Activated CD8-positive, alpha-beta memory T cell treated with anti-CD3 and anti-CD28 coated beads, Interleukin-2, amount 50 U/mL, for 24 hours (primary cell): ENCODE data around the gene PAX1.

ENCODE experiments used
- DNase-seq: peaks from one replicate; pipeline ENCODE4 v3.0.0-alpha.2; 2020; ENCODE audit errors: extremely low read depth

Gene PAX1

DNA sequence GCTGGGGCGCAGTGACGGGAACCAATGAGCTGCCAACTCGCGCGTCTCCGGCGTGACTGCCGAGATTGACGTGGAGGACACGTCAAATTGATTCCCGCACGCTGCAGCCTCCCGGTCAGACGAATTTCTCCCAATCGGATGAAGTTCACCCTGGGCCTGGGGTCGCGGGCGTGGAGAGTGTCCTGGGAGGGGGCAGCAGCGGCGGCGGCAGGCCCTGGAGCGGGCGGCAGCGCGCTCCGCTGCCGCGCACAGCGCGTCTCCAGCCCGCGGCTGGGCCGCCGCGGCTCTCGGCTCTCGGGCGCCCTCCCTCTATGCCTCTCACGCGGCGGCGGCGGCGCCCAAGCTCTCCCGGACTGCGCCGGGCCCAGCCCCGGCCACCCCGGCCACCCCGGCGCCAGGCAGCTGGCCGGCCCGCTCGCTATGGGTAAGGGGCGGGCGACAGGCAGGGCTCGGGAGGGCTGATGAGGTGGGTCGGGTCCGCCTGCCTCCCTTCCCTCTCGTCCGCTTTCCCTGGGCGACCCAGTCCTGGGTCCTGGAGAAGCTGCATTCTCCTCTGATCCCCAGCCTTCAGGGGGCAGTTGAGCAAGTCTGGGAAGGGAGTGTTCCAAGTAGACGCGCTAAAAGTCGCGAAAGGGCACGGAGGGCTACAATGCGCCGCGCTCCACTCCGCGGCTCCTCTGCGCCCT lies at the start of gene PAX1:
Gene PAX1 (plus strand): TSS at position 90 of the 686 bp plus-strand sequence. CDS start 49 bp downstream, at position 139.
- DNase-seq = no peak

DNA sequence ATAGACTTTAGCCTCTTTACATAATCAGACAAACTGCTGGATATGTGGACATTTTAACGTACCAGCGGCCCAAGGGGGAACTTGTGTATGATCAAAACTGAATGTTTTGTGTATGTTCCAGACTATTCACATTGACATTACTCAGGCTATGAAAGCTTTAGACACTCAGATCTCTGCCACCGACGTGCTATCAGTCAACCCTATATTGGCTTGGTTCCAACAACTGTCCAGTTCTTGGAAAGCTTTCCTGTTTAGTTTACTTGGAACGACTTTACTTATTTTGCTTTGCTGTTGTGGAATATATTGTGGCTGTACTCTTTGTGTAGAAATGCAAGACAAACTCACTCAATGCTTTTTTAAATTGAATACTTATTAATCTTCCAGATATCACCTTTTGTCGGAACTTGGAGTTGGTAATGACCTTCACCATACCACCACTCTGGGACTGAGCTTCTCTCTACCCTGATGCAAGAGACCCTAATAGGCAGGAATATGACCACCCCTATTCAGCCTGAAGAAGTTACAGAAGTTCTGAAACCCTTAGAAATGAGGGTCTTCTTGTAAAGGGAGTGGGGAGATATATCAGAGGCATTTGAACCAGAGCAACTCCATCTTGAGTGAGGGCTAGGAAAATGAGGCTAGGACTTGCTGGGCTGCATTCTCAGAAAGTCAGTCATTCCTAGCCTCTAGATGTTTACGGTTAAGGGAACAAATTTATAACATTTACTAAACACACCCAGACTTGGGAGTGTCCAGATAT lies 49.0 kb upstream of the PAX1 start:
- no peak for DNase-seq

DNA sequence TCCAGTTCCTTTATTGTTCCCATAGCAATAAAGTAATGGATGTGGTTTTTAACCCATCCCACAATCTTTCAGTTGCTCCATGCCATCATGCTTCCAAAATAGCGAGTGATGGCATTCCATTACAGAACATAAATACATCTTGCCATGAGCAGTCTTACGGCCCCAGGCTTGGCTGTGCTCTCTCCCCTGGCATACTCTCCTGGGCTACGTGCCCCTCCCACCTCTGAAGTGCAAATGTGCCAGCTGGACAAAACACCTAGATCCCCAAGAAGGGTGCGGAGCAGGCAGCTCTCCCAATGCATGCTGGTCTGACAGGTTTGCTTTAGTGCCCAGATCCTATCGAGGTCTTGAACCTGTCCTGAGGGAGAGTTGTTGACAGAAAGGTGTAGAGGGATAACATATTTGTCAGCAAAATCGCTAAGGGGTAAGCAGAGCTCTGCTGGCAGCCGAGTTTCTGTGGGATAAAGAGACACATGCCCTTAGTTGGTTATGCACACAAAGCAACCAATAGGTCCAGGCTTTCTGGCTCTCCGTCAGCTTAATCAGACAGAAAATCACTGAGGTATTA lies 43.9 kb upstream of the PAX1 start:
- DNase-seq = no peak

DNA sequence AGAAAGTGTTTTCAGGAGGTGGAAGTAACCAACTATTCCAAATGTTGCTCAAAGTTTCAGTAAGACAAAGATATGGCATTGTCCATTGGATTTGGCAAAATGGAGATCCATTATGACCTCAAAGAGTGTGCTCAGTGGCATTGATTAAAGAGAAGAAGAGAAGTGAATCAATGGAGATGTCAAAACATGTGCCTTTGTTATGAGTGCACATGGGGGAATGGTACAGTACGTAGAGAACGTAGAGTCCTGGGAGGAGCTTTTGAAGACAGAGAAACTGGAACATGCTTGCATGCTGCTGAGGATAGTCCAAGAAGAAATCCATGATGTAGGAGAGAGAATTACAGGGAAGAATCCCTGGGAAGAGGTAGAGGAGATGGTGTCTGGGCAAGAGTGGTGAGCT lies 42.0 kb upstream of the PAX1 start:
- no peak for DNase-seq

- no peak for DNase-seq
Measured at GRCh38 chr20:21665687-21666446, 39.6 kb upstream of the PAX1 start.

DNA sequence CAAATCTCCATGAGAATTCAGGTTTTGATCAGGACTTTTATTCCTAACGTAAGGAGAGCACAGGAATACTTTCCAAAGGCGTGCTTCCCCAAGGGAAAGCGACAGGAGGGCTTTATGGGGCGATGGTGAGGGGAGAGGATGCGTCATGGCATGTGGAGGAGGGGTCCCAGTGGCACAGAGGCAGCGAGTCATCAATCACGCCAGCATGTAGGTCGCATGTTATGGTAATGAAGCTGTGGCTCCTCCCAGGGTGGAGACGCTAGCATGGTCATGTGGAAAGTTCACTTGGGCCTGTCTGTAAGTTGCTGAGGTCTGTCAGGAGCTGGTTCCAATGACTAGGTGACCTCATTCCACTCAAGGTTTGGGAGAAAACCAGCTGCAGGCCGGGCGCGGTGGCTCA lies 35.3 kb upstream of the PAX1 start:
- DNase-seq = no peak

DNA sequence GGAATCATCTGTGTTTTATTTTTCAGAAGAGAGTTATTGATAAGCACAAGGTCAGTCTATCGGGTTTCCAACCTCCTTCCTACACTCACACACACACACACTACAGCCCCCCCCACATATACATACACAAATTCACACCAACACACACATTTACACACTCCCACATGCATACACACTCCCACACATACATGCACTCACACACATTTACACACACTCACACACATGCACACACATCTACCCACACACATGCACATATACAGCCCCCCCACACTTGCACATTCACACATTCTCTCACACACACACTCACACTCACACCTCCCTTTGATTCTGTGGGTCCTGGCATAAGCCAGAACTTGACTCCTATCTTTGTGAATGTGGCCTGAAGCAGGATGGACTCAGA lies 34.5 kb upstream of the PAX1 start:
- DNase-seq = no peak

DNA sequence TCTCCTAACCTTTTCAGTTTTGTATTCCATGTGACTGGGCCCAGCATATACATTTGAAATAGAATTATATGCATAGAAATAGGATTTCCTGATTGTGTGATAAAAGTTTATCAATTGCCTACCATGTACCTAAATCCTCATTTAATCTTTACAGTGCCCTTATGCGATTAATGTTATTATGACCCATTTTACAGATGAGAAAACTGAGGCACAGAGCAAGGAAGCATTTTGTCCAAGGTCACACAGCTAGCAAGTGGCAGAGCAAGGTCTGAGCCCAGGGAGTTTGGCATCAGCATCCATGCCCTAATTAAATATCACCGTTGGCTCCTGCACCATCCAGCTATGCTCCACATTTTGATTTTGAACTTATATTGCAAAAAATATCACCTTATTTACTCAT lies 28.2 kb upstream of the PAX1 start:
- no peak for DNase-seq

- DNase-seq = no peak
Measured at GRCh38 chr20:21677781-21678180, 27.7 kb upstream of the PAX1 start.

DNA sequence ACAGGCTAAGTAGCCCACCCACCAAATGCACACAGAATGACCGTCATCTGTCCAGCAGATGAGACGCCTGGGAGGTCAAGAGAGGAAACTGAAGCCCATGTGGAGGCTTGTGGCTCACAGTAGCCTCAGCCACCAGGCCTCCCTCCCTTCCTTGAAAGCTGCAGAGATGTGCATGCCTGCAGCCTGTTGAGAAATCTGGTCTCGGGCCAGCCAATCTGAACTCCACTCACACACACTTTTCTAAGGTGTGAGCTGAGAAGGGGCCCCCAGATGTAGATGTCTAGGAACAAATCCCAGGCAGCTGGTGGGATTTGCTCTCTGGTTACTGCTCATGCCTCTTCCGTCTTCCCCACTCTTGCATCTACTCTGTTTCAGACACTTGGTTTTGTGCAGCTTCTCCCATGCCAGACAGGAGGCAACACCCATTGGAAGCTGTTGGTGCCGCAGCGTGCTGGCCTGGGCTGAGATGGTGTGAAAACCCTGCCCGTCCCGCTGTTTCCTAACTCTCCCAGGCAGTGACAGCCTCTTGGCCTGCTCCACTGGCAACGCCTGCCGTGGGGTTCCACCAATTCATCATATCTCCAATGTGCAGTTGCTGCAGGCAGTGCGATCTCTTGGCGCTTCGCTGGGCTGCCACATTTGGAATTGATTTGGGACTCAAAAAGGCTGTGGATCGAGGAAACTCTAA lies 24.1 kb upstream of the PAX1 start:
- no peak for DNase-seq

GRCh38 chr20:21681922-21682318 lies 23.5 kb upstream of the PAX1 start:
- DNase-seq = no peak

DNA sequence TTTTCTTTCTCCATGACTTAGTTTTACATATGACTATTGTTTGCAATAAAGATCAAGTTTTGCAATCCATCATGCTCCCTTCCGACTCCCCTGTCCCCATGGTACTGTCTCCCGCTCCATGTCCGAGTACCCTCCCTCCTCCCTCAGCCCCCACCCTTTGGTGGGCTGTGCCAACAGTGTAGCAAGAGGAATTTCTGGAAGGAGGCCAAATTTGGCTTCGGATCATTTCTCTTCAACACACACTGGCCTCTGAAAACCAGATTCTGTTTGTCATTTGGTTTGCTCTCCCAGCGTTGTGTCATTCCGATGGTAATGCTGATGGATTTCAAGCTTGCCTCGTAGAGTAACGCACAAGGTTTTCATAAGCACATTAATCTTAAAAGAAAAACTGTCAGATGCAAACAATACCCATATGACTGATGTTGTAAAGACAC lies 22.9 kb upstream of the PAX1 start:
- DNase-seq = no peak

DNA sequence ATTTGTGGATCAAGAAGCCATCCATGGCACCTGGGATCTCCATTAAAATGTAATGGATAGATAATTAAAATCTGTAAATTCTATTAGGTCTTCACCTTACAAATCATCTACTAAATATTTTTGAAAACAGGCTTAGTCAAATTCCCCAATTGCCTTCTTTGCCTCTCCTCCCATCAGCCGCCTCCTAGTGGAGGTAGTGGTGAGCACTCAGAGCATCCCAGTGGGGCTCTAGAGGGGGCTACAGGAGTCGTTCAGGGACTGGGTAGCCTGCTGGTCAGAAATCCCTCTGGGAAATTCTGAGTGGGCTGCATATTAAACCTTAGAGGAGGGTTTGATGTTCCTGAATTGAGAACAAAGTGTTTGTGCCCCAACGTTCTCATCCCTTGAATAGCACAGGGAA lies 20.8 kb upstream of the PAX1 start:
- no peak for DNase-seq

- DNase-seq = no peak
Measured at GRCh38 chr20:21685981-21686380, 19.5 kb upstream of the PAX1 start.

GRCh38 chr20:21693322-21693721 lies 12.1 kb upstream of the PAX1 start:
- no peak for DNase-seq

DNA sequence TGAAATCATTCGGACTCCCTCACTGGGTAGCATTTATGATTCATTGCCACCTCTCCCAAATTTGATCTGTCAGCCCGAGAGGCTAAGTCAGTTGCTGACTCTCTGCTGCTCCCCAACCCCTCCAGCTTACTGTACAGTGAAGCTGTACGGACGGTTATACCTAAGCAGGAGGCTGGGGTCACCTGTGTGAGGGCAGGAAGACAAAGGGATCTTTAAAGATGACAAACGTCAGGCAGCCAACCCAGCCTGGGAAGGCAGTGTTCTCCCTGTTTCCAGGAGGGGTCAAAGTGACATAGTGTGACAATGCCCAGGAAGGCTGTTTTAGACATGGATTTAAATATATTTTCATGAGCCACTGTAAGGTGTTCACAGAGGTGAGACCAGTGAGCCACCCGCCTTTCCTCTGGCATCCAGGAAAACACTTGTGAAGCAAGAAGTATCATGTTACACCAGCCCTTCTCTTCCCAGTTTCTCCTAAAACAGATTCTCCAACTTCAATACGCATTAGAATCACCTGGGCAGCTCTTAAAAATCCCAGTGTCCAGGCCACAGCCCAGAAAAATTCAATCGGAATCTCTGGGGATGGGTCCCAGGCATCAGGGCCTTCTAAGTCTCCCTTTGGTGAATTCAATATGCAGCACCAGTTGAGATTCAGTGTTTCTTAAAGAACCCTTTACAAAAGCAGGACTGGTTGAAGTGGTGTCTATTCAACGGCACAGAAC lies 6.8 kb upstream of the PAX1 start:
- no peak for DNase-seq

- DNase-seq = no peak
Measured at GRCh38 chr20:21699216-21699508, 6.3 kb upstream of the PAX1 start.

DNA sequence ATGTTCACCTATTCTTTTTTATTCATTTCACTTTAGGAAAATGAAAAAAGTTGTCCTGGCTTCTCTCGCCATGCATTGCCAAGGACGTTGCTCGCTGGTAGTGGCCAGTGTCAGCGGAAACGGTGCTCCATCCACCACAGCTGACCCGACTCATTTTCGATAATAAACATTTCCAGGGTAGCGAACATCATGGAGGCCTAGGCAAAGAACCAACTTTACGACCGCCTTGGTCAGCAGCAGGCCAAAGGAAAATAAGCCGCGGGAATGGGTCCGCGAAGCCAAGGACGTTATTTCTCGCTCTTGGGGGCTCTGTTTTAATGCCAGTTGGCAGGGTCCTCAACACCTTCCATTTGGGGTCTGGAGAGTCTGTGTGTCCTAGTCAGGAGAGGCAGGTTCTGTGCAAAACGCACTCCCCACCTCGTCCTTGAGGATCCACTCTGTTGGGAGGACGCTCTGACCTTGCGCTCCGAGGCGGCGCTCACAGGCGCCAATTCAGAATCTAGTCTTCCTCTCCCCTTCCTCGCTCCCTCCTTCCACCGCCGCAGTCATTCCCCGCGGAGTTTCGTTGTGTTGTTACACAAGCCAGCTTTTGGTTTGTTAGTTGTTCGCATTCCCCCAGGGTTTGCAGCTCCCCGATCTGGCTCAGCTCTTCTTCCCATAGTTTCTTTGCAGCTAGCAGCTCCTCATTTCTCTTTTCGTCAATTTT lies 4.1 kb upstream of the PAX1 start:
- DNase-seq = no peak

DNA sequence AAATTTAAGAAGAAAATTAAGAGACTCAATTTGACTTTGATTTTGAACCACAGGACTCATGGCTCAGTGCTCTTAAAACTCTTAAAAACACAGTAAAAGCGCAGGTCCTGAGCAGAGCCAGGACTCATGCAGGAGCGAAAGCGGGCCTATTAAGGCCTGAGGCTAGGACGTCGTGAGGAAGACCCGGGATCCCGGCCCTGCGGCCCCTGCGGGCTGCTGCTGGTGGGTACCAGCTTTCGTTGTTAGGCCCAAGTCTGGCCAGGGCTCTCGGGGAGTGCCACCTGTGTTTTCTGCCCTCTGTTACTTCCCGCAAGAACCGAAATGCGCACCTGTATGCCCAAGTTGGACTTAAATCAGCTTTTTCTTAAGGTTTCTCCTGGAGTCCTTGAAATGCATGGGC lies 3.4 kb upstream of the PAX1 start:
- no peak for DNase-seq

DNA sequence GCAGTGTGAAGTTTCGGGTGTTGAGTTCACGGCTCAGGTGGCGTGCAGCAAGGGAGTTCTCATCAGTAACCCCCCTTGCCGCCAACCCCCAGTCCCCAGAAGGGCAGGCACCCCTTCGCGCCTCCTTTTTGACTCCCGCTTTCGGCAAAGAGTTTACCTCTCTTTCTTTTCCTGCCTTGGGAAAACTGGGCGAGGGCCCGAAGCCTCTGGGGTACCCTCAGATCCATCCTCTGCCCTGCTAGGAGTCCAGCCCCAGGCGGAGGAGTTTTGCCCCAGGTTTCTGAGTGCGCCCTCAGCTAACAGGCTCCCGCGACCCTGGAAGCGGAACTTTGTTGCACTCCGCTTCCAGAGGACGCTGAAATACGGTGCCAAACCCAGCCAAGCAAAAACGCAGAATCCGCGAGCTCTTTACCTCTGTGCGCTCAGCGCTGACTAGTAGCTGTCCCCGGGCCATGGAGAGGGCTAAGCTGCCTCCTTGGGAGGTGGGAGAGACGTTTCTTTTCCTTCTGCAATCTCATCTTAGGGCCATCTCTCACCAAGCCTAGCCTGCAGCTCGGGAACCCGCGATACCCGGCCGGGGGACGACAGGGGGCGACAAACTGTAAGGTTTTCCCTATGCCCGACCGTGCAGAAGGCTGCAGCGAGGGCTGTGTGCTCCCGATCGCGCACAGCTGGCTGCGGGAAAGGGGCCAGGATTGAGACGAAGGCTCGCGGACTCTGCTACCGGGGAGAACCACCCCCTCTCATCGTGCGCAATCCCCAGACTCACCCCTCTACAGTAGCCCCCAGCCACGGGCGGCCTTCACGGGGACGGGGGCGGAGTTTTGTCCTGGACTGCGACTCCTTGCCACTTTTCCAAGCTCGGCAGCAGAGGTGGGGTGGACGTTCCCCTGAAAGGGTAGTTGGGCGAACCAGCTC lies 2.7 kb upstream of the PAX1 start:
- no peak for DNase-seq
